IPS-NIHi7 (cell line): ENCODE results near the gene ARFGAP1.

ENCODE experiments used
- DNase-seq: peaks from one replicate; pipeline ENCODE4 v3.0.0; 2012; ENCODE audit warnings: mixed read lengths; ENCODE audit errors: extremely low spot score

The ARFGAP1 gene

DNA sequence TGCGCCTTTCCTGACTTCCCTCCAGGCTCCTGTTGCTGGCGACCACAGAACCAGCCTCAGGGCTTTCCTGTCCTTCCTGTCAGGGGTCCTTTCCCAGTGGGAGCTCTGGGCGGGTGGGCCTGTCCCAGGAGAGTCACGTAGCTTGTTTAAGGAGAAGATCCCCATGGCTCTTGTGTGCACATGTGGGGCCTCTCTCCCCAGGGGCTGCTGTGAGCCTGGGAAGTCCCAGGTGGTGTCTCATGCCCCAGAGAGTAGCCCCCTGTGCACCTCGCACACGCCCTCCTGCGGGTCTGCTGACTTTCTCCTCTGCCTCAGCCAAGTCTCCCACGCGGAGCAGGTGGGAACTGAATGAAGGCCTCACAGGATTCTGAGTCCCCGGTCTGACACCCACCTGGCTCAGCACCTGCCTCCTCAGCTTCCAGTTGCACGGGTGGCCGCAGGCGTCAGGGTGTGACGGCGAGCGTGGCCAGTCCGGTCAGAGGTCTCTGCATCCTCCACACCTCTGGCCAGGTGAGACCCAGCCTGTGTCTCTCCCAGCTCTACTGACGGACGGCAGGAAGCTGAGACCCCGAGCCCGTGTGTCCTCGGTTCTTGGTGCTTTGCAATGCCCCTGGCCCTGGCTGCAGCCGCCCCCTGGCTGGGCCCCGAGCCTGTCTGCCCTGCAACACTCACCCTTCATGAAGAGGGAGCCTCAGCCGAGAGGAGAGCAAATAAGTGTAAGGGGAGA is 12.7 kb upstream of the ARFGAP1 start:
- no peak for DNase-seq

DNA sequence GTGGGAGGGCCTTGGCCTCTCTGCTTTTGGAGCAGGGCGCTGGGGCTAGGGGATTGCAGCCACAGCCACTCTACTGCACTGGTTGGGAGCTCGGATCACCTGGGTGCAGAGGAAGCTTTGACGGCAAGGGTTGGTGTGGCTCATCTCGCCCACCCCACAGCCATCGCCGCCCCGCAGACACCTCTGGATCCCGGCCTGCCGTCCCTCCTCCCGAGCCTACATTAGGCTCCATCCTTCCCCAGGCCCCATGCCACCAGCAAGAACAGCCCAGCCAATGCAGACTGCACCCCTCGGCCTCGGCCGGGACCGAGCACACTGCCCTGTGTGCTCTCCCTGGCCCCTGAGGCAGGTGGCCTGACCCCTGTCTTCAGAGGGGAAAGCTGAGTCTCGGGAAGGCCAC is 12.1 kb upstream of the ARFGAP1 start:
- no peak for DNase-seq

DNA sequence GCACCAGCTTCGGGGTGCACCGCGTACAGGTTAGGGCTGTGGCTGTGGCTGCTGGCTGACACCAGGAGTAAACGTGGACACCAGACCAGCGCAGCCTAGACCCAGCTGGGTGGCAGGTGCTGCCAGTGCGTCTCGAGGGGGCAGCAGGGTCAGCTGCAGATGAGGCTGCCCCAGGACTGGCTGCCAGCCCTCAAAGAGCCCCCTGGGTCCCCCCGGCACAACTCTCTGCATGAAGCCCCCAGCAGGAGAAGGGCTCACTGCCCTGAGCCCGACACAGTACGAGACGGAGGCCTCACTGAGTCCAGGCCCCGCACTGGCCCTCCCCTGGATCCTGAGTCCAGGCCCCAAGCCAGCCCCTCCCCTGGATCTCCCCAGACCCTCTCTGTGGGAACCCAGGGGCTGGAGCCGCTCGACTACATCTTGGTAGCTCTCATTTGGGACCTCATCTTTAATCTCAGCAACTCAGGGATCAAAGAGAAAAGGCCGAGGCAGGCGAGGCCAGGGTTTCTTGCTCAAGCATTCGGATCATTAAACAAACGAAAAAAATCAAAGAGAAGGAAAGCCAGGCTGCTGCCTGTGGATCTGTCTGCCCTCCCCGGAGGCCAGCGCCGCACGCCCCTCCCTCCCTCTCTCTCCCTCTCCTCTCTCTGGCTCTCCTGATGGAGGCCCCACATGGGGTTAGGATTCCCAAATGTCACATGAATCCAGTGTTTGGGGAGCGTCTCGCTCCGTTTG is 11.4 kb upstream of the ARFGAP1 start:
- DNase-seq, result no peak

DNA sequence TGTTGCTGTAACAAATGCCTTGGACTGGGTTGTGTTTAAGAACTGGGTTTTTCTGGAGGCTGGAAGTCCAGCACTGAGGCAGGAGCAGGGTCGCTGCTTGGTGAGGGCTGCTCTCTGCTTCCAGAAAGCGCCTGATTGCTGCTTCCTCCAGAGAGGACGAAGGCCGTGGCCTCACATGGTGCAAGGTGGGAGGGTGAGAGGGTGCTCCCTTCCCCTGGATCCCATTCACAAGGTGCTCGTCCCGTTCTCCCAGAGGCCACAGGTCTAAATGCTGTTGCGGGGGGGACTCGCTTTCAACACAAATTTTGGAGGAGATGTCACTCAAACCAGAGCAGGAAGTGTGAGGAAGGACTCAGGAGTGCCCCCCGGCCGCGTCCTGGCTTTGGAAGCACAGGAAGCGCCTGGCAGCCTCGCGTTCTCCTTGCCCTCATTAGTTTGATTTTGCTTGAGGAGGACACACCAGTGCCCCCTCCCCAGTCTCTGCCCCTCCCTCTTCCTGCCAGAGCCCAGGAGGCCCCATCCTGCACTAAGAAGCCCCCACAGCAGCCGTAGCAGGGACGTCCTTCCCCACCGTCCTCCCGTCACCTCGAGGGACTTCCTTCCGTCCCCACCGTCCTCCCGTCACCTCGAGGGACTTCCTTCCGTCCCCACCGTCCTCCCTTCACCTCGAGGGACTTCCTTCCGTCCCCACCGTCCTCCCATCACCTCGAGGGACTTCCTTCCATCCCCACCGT is 10.7 kb upstream of the ARFGAP1 start:
- no peak for DNase-seq

DNA sequence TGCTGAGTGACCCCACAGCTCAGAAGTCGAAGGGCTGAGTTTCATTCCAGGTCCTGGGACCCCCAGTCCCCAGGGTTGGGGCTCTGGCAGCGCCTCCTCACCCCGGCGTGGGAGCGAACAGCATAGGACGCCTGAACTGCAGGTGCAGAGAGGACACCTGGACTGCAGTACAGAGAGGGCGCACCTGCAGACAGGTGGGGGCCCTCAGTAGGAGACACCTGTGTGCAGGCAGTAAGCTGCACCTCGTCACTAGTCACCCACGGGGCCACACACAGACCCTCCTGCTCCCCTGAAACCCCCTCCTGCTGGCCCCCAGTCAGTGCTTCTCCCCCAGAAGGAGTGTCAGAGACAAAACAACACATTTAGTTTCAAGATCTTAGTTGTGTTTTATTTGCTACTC is 9.8 kb upstream of the ARFGAP1 start:
- DNase-seq, result no peak

DNA sequence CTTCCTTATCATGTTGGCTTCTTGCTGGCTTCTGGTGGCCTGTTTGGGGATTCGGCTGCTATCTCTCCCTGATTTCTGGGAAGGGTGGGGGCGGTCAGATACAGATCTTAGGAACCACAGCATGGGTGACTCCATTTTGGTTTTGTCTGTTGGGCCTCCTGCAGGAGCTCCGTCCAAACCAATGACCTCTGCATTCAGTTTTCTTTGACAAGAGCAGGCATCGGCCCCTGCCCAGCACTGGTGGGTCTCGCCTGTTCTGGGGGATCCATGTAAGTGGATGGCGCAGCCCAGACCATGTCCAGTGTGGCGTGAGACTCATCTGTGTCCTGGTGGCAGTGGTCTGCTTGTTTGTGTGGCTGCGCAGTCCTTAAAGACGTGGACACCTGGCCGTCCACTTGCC is 8.6 kb upstream of the ARFGAP1 start:
- DNase-seq, result no peak

DNA sequence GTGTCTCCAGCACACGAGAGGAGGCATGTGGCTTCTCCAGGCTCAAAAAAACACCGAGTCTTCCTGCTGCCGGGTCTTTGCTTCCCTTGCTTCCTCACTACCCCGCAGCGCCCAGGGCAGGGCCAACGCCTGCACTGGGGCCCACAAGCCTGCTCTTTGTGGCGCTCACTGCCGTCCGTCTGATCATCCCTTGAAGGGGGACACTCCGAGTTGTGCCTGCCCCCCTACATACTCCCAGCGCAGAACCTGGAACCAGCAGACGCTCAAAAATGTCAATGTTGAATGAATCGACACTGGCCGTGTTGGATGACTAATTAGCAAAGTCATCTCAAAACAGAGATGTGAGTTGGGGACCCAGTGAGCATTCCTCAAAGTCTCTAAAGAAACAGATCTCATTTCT is 8.1 kb upstream of the ARFGAP1 start:
- no peak for DNase-seq

DNA sequence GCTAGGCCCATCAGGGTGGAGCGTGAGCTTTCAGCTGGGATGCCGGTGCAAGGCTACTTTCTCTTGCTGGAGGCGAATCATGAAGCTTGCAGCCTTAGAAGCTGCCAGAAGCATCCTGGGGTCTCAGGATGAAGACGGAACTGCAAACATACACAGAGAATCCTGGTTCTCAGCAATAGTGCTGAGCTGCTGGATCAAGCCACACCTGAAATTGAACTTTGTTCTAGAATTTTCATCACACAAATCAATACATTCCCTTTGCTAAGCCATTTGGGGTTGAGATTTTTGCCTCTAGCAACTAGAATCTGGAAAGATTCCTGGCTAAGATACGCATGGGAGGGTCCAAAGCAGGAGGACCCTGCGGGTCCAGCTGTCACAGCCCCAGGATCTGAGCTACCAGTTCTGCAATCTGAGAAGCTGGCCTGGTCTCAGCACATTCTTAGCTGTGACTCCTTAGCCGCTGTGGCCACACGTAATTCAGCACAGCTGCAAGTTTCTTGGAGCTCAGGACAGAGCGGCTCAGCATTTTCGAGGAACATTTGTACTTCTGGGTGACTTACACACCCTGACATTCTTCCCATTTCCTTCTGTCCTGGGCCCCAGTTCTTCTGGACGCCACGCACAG is 6.6 kb upstream of the ARFGAP1 start:
- DNase-seq, result no peak

DNA sequence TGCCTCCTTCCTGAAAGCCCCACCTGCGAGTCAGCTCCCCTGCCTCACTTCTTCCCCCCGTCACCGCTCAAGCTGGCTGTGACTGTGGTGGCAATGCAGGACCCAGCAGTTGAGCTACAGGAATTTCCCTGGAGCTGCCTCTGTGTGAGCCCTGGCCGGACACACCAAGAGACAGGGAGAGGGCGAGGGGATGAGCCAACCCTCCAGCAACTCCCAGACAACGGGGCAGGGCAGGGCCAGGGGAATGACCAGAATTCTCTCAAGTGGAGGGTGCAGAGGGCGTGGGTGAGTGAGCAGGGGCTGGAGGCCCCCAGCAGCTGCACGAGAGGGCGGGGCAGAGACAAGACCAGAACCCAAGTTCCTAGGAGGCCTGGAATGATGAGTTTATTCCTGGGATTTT is 4.9 kb upstream of the ARFGAP1 start:
- DNase-seq, result no peak

DNA sequence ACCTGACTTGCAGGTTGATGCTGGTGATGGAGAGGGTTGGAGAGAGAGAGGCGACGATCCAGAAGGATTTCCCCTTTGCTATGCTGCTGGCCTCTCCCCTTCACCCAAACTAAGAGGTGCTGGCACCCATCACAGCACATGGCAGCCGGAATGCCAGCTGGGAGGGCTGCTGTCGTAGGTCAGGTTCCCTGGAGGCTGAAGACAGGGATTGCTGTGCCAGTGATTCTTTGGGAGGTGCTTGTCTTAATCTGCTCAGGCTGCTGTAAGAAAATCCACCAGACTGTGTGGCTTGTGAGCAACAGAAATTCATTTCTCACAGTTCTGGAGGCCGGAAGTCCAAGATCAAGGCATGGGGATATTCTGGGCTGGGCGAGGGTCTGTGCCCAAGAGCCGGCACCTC is 4.4 kb upstream of the ARFGAP1 start:
- no peak for DNase-seq

DNA sequence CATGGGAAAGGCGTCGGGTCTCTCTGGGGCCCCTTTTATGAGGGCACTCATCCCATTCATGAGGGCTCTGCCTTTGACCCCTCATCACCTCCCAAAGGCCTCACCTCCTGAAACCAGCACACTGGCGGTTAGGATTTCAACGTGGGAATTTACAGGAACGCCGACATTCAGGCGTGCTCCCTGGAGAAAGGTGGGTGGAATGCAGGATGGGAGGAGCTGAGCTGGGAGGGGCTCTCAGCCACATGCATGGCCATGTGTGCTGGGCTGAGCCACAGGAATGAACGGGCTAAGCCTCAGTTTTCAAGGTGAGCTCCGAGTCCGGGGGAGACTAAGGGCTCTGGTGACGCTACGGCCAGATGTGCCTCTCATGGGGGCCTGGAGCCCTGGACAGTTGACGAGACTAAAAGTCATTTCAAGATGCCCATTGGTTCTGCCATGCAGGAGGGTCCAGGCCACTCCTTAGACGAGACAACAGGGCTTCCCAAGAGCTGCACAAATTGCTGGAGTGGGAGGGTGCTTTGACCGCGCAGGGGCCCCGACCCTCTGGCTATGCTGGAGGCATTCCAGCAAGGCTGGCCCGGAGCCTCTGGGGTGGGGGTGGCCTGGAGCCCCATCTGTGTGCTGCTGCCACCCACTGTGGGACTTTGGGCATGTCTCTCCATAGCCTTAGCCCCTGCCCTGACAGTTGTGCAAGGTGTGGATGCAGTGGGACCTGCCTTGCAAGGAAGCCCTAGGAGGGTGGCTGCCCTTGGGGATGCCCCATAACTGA is 3.8 kb upstream of the ARFGAP1 start:
- DNase-seq, result no peak

DNA sequence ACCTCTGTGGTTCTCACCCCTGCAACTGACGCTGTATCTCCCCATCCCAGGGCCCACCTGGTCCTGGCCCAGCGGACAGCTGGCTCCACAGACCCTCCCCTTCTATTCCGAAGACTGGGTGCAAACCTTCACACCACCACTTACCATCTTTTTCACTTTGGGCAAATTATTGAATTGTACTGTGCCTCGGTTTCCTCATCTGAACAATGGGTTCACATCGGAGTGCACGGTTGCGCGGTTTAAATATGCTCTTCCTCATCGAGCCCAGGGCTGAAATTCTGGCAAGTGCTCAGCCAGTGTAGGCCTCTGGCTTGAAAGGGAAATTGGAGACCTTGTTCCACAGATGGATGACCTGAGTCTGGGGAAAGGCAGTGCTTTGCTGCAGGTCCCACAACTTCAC is 2.9 kb upstream of the ARFGAP1 start:
- DNase-seq, result no peak

DNA sequence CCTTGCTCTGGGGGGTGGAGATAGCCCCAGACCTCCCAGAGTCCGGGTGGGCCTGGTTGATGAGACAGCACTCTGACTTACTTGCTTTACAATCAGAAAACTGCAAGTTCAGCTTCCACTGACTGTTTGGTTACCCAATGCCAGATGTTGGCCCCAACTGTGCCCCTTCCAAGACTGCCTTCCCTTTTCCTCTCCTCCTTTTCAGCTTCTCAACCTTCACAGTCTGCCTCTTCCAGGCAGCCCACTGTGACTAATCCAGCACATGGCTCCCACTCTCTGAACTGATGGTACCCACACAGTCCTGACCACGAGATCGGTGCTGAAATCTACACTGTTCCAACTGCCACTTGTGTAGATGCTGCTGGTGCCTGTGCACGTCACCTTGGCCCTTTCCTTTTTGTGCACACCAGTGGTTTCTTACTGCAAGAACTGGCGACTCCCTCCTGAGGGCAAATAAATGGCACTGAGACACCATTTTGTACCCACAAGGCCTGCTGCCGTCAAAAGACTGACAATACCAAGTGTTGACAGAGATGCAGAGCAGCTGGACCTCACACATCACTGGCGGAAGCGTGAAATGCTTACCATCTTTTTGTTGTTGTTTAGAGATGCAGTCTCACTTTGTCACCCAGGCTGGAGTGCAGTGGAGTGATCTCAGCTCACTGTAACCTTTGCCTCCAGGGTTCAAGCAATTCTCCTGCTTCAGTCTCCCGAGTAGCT is 1.8 kb upstream of the ARFGAP1 start:
- DNase-seq, result no peak

DNA sequence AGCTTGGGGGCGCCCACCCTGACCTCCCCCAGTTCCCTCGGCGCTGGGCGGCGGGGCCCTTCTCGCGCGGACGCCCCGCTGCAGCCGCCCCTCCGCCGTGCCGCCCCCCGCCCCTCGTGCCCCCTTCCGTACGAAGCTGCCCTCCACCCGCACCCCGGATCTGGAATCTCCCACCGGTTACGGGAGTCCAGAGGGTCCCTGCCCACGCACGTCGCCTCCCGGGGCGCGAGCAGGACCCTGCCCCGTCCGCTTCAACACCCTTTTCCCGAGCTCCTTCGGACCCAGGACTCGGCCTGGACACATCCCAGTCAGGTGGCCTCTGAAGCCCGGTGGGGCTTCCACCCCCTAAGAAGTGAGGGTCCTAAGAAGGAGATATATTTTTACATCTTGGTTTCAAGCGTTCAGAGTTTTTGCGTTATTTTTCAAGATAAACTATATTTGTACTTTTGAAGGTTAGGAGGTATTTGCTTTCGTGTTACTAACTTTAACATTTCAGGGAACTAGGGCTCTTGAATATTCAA is 506 bp downstream of the ARFGAP1 start:
- no peak for DNase-seq

DNA sequence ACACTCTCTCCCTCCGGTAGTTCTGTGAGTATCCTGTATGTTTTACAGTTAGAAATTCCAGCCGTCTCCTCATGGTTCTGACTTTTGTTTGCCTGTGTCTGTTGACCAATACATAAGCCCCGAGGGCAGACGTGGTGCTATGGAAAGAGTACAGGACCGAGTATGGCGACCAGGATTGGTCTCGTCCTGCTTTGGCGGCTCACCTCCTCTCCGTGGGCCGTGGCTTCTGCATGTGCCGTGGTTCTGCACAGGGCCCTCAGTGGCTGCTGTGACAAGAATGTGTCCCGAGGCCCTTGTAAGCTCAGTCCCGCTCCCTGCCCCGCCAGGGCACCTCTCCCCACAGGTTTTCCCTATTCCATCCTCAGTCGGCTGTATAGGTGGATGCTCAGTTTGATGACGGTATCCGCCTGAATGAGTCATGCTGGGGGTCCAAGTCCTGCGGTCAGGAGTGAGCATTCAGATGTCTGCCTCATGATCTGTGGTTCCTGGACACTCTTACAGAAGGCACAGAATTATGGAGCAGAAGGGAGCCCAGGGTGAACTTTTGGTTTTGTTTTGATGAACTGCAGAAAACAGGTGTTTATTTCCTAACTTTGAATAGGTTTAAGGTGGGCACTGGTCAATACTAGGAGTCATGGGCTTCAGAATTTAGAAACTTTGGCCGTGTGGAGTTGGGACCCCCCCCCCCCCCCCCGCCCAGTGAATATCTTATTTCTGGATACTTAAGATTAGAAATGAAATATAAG is 1.2 kb downstream of the ARFGAP1 start:
- DNase-seq, result no peak

DNA sequence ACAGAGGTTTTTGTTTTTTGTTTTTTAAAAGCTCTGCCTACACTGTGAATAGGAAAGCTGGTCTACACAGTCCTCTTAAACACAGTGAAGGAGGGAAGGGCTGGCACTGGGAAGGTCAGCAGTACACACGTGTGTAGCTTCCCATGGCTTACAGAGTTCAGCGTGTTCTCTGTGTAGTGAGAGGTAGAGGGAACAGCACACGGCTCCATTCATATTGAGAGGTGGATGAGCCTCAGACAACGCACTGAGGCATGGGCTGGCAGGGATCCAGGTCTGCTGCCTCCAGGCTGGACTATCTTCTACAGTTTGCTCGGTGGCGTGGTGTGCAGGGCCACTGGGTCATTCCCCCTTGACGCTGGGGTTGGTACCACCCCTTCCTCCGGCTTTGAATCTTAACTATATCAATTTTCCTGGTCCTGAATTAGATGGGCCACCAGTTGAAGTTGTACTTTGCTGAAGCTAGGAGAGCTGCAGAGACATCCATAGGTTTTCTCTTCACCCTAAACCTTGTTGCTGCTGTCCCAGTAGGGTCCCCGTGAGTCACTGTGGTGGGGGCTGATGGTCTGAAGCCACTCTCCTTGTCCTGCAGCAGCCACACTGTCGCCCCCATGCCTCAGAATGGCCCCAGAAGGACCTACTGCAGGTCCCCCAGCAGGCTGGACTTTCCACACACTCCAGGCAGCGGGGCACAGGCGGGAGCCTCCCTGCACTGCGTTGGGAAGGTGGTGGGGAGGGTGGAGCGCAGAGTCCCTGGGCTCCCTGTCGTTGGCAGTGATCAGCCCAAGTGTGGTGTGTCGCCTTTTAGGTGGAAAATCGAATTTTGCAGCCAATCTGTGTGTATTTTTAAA is 2.0 kb downstream of the ARFGAP1 start:
- no peak for DNase-seq

DNA sequence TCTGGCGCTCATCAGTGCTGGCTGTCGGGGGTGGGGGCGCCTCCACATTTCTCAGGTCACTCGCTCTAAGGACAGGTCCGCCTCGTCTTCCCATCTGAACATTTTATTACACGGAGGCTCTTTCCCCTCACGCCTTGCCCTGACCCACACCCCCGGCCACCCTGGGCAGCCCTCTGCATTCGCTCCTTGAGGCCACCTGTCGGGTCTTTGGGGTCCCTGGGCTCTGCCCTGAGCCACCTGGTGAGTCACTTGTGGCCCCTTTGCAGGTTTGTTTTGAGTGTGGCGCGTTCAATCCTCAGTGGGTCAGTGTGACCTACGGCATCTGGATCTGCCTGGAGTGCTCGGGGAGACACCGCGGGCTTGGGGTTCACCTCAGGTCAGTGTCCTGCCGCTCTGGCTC is 3.2 kb downstream of the ARFGAP1 start:
- DNase-seq, result no peak

DNA sequence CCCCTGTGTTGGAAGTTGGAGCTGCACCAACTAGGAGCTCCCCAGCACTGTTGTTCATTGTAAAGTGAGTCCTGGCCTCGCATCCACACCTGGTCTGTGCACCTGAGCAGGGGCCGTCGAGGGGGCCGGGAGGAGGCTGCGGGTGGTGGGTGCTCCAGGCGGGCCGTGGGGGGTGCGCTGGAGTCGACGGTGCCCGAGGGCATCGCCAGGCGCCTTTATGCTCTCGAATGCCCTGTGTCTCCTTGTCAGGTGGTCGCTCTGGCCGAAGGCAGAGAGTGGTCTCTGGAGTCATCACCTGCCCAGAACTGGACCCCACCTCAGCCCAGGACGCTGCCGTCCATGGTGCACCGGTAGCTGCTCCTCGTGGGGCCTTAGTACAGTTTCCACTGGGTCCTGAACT is 4.3 kb downstream of the ARFGAP1 start:
- no peak for DNase-seq
